Right lobe of liver (tissue), 6 donors: ENCODE results near the gene SMPD3. TPM values are rescaled to one million over a fixed set of nuclear protein-coding genes. Genes with fewer than 3 reads are reported as not detected.

ENCODE experiments used
- ATAC-seq, 4 donors: fragments of 200-7000 bp; cut with Tn5 transposase; one replicate each; pipeline ENCODE4 v1.9.1; 2020; ENCODE audit warnings: mild to moderate bottlenecking in 4 of 4, moderate library complexity in 4 of 4
- DNase-seq, 3 donors: peaks; one replicate each; pipeline ENCODE4 v3.0.0-alpha.2; 2020
- H3K27ac ChIP-seq, 3 donors: fragments of 200-600 bp; one replicate each; pipeline ENCODE4 v1.8.0; 2022
- H3K27me3 ChIP-seq, 2 donors: fragments of 200-600 bp; one replicate each; pipeline ENCODE4 v1.8.0; 2022
- H3K36me3 ChIP-seq, 4 donors: fragments of 200-600 bp; sonication (generic) in 1 of 4; one replicate each; pipeline versions ENCODE4 v1.5.1 to v1.8.0; 2017 to 2022; ENCODE audit warnings: control low read depth in 1 of 4
- H3K4me1 ChIP-seq, 4 donors: fragments of 200-600 bp; sonication (generic) in 1 of 4; one replicate each; pipeline versions ENCODE4 v1.5.1 to v1.8.0; 2017 to 2022; ENCODE audit warnings: control low read depth in 1 of 4
- H3K4me3 ChIP-seq, 3 donors: fragments of 200-600 bp; one replicate each; pipeline ENCODE4 v1.8.0; 2022
- H3K9me3 ChIP-seq, 4 donors: fragments of 200-600 bp; sonication (generic) in 1 of 4; one replicate each; pipeline versions ENCODE4 v1.5.1 to v1.8.0; 2017 to 2022; ENCODE audit warnings: control low read depth in 1 of 4
- POLR2A ChIP-seq: fragments of 450-650 bp; IDR thresholded peaks from one replicate; pipeline ENCODE4 v1.6.1; 2017; ENCODE audit warnings: antibody characterized with exemption, mild to moderate bottlenecking
- WGBS: methylation state at CpG from one replicate; pipeline ENCODE4 v1.1.6; 2018; ENCODE audit warnings: low coverage, low lambda C conversion rate; ENCODE audit not compliant: insufficient coverage; ENCODE audit errors: missing lambda C conversion rate; 5-methylcytosine and 5-hydroxymethylcytosine counted together
- intact Hi-C, 2 donors: fragments of 100-400 bp; cut with DNase I; formaldehyde crosslinking; loops; one replicate each; pipeline versions ENCODE4 v1.11.2 to v1.14.1; 2022
- total RNA-seq, 6 experiments: library from RNA; depleted of rRNA in 2 of 6; stranded (reverse); fragments of >200 nt in 2 of 6; fragmentation: NEBNext Ultra II Directional in 3 of 6; extraction: Animal tissue kit (Norgen Biotek cat#: 25700) in 3 of 6; gene quantifications; one replicate each; pipeline versions ENCODE4 v1.1.0 to v1.2.4, GENCODE V29; 2016 to 2023
- TF ChIP-seq, protein P1 (sequence below), 4 donors: fragments of 200-600 bp in 3 of 4; fragments of 450-650 bp in 1 of 4; IDR thresholded peaks; one replicate each; pipeline versions ENCODE4 v1.5.1 to v1.8.0; 2016 to 2022; ENCODE audit warnings: antibody characterized with exemption in 4 of 4, mild to moderate bottlenecking in 2 of 4
- donor health status: DM: no; HTN: yes; CAD: no.
- donor health status: DM: no; HTN: no; CAD: no.
- donor health status: DM: no; HTN: no; CAD: no.
- donor health status: DM: no; HTN: yes; CAD: no.
- donor health status: DM: no; HTN: yes; CAD: no.

SMPD3 gene
- total RNA-seq, 6 experiments from 2014 or later: 0.18 to 27.2 (median 5.0) TPM

DNA sequence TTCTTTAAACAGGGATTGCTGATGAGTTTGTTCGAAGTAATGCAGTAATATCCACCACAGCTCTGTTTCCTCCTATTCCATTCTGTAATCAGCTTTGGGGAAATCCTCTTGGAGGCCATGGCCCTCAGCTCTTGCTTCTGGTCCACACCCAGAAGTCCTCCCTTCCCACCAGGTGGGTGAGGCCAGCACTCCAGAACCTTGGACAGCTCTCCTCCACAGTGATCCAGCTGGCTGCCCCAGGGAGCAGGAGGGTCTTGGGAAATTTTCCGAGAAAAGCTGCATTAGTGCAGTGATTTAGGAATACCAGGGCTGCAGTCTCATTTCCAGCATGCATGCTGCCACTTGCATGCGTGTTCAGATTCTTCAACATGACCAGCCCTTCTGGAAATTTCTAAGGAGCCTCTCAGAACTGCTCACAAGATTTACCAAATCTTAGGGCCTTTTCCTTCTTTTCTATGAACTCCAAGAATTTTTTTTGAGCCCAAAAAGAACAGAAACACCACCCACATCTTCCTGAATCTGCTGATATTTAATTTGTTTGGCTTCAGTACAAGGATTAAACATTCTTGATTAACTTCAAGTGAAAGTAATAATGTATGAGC lies 4.2 kb downstream of the SMPD3 start:
- no peak for TF ChIP-seq POLR2A
- TF ChIP-seq, protein P1, sequence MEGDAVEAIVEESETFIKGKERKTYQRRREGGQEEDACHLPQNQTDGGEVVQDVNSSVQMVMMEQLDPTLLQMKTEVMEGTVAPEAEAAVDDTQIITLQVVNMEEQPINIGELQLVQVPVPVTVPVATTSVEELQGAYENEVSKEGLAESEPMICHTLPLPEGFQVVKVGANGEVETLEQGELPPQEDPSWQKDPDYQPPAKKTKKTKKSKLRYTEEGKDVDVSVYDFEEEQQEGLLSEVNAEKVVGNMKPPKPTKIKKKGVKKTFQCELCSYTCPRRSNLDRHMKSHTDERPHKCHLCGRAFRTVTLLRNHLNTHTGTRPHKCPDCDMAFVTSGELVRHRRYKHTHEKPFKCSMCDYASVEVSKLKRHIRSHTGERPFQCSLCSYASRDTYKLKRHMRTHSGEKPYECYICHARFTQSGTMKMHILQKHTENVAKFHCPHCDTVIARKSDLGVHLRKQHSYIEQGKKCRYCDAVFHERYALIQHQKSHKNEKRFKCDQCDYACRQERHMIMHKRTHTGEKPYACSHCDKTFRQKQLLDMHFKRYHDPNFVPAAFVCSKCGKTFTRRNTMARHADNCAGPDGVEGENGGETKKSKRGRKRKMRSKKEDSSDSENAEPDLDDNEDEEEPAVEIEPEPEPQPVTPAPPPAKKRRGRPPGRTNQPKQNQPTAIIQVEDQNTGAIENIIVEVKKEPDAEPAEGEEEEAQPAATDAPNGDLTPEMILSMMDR (IDR thresholded peaks at IDR 0.05): no peak
- ATAC-seq (no peak), DNase-seq (peak in 2 of 3 donors; percentile 39 to 54)
- WGBS: 38% methylated on average over 3 of the region's 3 CpGs
- no peaks in the 10 kb centered on the region for H3K9me3 ChIP-seq
- H3K36me3 ChIP-seq: no peaks in the 10 kb centered on the region
- H3K4me1 ChIP-seq: peaks cover 0 to 11% (median 5%) of the 10 kb centered on the region in 4 donors
- H3K4me3 ChIP-seq: no peak overlapping the region
- intact Hi-C loops: no loop called here
- H3K27ac ChIP-seq: no peak overlapping the region
- H3K27me3 ChIP-seq: no peaks in the 10 kb centered on the region

DNA sequence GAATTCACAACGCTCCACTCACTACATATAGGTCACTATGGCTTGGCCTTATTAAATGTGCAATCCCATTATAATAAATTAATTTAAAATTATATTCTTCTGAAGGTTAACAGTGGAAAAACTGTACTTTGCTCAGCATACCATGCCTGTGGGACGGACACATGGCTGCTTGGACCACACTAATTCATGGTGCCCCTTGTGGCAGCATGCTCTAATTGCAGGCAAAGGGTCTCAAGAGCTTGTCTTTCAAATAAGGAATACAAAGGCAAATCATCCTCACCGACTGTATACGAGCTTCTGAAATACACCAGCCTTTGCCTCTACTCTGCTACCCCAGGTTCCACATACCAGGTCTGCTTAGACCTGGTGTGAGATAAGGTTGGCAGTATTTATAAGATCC lies 11.7 kb downstream of the SMPD3 start:
- no peak for TF ChIP-seq POLR2A
- TF ChIP-seq, protein P1 (IDR thresholded peaks at IDR 0.05): peak in 1 of 4 donors; percentile 18
- H3K9me3 ChIP-seq: no peaks in the 10 kb centered on the region
- 84% methylated on average over 4 of the region's 4 CpGs for WGBS
- no peak overlapping the region for H3K4me3 ChIP-seq
- no peaks in the 10 kb centered on the region for H3K27me3 ChIP-seq
- no peak overlapping the region for H3K27ac ChIP-seq
- H3K36me3 ChIP-seq: no peaks in the 10 kb centered on the region
- ATAC-seq (no peak), DNase-seq (no peak)
- H3K4me1 ChIP-seq: no peaks in the 10 kb centered on the region
- intact Hi-C loops: no loop called here

DNA sequence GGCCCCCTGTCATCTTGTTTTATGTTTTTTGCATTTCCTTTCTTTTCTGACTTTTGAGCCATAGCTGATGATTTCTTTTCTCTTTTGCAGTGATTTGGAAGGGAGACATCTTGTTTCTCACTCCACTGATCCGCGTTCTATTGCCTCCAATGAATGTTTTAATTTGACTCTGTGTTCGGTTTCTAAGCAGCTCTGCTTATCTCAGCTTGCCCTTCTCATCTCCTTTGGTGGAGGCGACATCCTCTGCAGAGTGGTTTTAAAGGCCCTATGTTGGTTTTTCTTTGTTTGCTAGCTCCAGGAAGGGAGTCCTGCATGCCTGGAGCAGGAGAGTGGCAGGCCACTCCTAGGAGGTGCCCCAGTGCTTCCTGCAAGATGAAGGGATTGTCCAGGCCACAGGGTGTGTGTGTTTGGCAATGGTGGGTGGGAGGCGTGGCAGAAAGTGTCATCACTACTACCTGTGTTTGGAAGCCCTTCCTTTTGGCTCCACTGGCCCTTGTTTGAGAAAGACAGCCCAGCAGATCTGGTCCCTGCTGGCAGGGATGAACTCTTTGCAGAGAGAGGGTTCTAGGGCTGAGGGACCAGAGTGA lies 13.6 kb downstream of the SMPD3 start:
- H3K9me3 ChIP-seq: no peaks in the 10 kb centered on the region
- no peaks in the 10 kb centered on the region for H3K36me3 ChIP-seq
- intact Hi-C loops: no loop called here
- no peak for TF ChIP-seq POLR2A
- TF ChIP-seq, protein P1 (IDR thresholded peaks at IDR 0.05): no peak
- H3K4me1 ChIP-seq: no peaks in the 10 kb centered on the region
- no peak overlapping the region for H3K4me3 ChIP-seq
- DNase-seq (no peak), ATAC-seq (no peak)
- WGBS: 38% methylated on average over 4 of the region's 5 CpGs
- H3K27ac ChIP-seq: no peak overlapping the region
- H3K27me3 ChIP-seq: no peaks in the 10 kb centered on the region

DNA sequence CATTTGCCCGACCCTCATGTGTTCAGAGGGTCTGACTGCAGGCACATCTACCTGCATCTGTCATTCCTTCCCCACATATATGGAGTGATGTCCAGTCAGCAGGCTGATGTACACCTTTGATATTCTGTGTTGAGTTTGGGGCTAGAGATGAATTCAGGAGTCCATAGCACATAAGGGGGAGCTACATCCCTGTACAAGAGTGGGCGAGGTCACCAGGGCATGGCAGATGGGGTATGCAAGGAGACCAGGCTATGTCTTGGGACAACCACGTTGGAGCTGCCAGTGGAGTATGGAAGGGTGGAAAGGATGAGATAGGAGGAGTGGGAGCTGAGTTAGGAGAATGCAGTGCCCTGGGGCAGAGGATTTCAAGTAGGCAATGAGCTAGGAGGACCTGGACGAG lies 15.0 kb downstream of the SMPD3 start:
- ATAC-seq (no peak), DNase-seq (no peak)
- Histone ChIP-seq H3K27me3 (no peaks in the 10 kb centered on the region), H3K27ac (no peak overlapping the region), H3K9me3 (no peaks in the 10 kb centered on the region), H3K4me1 (no peaks in the 10 kb centered on the region), H3K36me3 (no peaks in the 10 kb centered on the region), H3K4me3 (no peak overlapping the region)
- intact Hi-C loops: no loop called here
- TF ChIP-seq, protein P1 (IDR thresholded peaks at IDR 0.05): no peak
- no peak for TF ChIP-seq POLR2A
- WGBS: 63% methylated on average over 3 of the region's 4 CpGs
